A549 (cell line): Measurements from ENCODE around the gene FAXDC2.

Experiments
- CHD4 ChIP-seq: fragments of 200-600 bp; sonication (generic); IDR thresholded peaks from 2 replicates; pipeline ENCODE4 v1.6.1; 2016; ENCODE audit warnings: antibody characterized with exemption, mild to moderate bottlenecking, borderline replicate concordance
- MYC ChIP-seq: IDR thresholded peaks from 2 replicates; pipeline ENCODE4 v1.6.1; 2012; ENCODE audit warnings: mild to moderate bottlenecking, inconsistent platforms, low read length, improper control_type of control experiment, borderline replicate concordance
- PHF8 ChIP-seq: fragments of 200-600 bp; sonication (generic); IDR thresholded peaks from 2 replicates; pipeline ENCODE4 v1.6.1; 2016; ENCODE audit warnings: low read depth, mild to moderate bottlenecking, antibody characterized with exemption, moderate library complexity, borderline replicate concordance
- POLR2A ChIP-seq: IDR thresholded peaks from 2 replicates; pipeline ENCODE4 v1.6.1; 2012; ENCODE audit warnings: mild to moderate bottlenecking, low read length
- ZC3H11A ChIP-seq: fragments of 450-650 bp; IDR thresholded peaks from 2 replicates; pipeline ENCODE4 v1.6.1; 2014; ENCODE audit warnings: antibody characterized with exemption, mild to moderate bottlenecking
- TF ChIP-seq, protein P1 (sequence below): fragments of >200 bp; sonication (Bioruptor Twin); formaldehyde crosslinking; IDR thresholded peaks from 3 replicates; pipeline ENCODE4 v1.5.1; 2016
- TF ChIP-seq, protein P2 (sequence below): IDR thresholded peaks from 2 replicates; pipeline ENCODE4 v1.6.1; 2012

DNA sequence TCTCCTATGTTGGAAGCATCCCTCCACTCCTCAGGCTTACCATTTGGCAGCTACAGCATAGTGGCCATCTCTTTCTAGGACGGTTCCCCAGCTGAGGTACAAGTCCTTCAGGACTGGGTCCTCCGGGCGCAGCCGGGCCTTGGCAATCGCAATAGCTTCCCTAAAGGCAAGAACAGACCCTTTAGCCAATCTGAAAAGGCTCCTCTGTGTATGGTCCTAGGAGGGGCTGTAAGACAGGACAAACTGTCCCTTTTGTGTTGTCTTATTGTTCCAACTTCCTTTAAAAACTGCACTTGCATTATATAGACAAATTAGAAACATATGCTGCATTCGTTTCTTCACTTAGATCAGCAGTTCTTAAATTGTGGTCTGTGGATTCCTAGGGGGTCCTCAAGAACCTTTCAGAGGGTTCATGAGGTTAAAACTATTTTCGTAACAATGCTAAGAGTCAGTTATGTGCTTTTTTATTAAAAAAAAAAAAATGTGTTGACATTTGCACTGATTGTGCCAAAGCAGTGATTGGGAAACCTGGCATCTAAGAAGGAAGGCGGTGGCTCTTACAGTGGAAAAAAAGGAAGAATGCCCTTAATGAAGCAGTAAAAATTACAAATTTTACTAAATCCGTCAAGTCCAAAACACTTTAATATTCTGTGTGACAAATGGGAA is 48.9 kb upstream of the FAXDC2 start:
- TF ChIP-seq, protein P1, sequence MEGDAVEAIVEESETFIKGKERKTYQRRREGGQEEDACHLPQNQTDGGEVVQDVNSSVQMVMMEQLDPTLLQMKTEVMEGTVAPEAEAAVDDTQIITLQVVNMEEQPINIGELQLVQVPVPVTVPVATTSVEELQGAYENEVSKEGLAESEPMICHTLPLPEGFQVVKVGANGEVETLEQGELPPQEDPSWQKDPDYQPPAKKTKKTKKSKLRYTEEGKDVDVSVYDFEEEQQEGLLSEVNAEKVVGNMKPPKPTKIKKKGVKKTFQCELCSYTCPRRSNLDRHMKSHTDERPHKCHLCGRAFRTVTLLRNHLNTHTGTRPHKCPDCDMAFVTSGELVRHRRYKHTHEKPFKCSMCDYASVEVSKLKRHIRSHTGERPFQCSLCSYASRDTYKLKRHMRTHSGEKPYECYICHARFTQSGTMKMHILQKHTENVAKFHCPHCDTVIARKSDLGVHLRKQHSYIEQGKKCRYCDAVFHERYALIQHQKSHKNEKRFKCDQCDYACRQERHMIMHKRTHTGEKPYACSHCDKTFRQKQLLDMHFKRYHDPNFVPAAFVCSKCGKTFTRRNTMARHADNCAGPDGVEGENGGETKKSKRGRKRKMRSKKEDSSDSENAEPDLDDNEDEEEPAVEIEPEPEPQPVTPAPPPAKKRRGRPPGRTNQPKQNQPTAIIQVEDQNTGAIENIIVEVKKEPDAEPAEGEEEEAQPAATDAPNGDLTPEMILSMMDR = no peak
- TF ChIP-seq CHD4 (no peak), MYC (no peak), PHF8 (no peak), ZC3H11A (no peak), POLR2A (no peak)
- TF ChIP-seq, protein P2, sequence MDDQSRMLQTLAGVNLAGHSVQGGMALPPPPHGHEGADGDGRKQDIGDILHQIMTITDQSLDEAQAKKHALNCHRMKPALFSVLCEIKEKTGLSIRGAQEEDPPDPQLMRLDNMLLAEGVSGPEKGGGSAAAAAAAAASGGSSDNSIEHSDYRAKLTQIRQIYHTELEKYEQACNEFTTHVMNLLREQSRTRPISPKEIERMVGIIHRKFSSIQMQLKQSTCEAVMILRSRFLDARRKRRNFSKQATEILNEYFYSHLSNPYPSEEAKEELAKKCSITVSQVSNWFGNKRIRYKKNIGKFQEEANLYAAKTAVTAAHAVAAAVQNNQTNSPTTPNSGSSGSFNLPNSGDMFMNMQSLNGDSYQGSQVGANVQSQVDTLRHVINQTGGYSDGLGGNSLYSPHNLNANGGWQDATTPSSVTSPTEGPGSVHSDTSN = no peak
